H1 (cell line): Measurements from ENCODE around the gene ULBP1. TPM values are rescaled to one million over a fixed set of nuclear protein-coding genes. Genes with fewer than 3 reads are reported as not detected.
"Not testable (repeated sequence)": the region's sequence is repeated elsewhere in the genome, so short reads cannot be mapped to it uniquely, and the experiment has no call there.

Source experiments
- CTCF ChIA-PET: fragments of 300-600 bp; sonication (Branson Sonifier 250); formaldehyde crosslinking; loops from one replicate; lab custom pipeline; 2021; ENCODE audit not compliant: partially characterized antibody; lab: Charles Lee
- POLR2A ChIA-PET: fragments of 300-600 bp; sonication (Branson Sonifier 250); formaldehyde crosslinking; loops from one replicate; lab custom pipeline; 2021; ENCODE audit warnings: inconsistent platforms; ENCODE audit not compliant: partially characterized antibody; lab: Charles Lee
- DNase-seq, 2 experiments: peaks; one replicate each; pipeline versions ENCODE4 v3.0.0 to v3.0.0-alpha.2; 2010 to 2022; ENCODE audit warnings: low spot score in 2 of 2, low read depth in 1 of 2, mixed read lengths in 1 of 2
- FAIRE-seq: peaks from 2 replicates; lab custom pipeline; 2011; peaks lifted over from hg19 to GRCh38; lab: Jason Lieb, UNC
- H2AFZ ChIP-seq: 2 replicates; pipeline ENCODE4 v1.8.1; 2012; ENCODE audit warnings: low read length, inconsistent platforms
- H2AK5ac ChIP-seq: 2 replicates; pipeline ENCODE4 v1.6.1; 2013; ENCODE audit warnings: low read depth, low read length
- H2BK120ac ChIP-seq: replicated peaks from 2 replicates; pipeline ENCODE3; 2013; ENCODE audit warnings: low read depth, low read length, inconsistent platforms
- H2BK12ac ChIP-seq: 2 replicates; pipeline ENCODE4 v1.6.1; 2013; ENCODE audit warnings: low read depth, low read length
- H2BK15ac ChIP-seq: 2 replicates; pipeline ENCODE4 v1.6.1; 2013; ENCODE audit warnings: low read length
- H2BK20ac ChIP-seq: 2 replicates; pipeline ENCODE4 v1.6.1; 2013; ENCODE audit warnings: low read length
- H2BK5ac ChIP-seq: 2 replicates; pipeline ENCODE4 v1.6.1; 2013; ENCODE audit warnings: low read depth, low read length
- H3K14ac ChIP-seq: 2 replicates; pipeline ENCODE4 v1.6.1; 2013; ENCODE audit warnings: inconsistent platforms; ENCODE audit not compliant: insufficient read length
- H3K18ac ChIP-seq: 2 replicates; pipeline ENCODE4 v1.6.1; 2013; ENCODE audit warnings: low read length; ENCODE audit errors: extremely low read depth
- H3K23ac ChIP-seq: 2 replicates; pipeline ENCODE4 v1.6.1; 2013; ENCODE audit warnings: inconsistent platforms; ENCODE audit not compliant: insufficient read length
- H3K23me2 ChIP-seq: 2 replicates; pipeline ENCODE4 v1.6.1; 2013; ENCODE audit warnings: low read depth, low read length
- H3K27ac ChIP-seq: 2 replicates; pipeline ENCODE4 v1.6.1; 2011; ENCODE audit warnings: low read depth, low read length, inconsistent platforms
- H3K27me3 ChIP-seq, 4 experiments: replicated peaks in 1 of 4; 1 replicate in 1 of 4; 2 replicates in 3 of 4; pipeline versions ENCODE4 v1.6.1 to v1.8.1; 2011 to 2013; ENCODE audit warnings: low read length in 3 of 4, mild to moderate bottlenecking in 3 of 4, inconsistent platforms in 2 of 4, mixed read lengths in 2 of 4, moderate library complexity in 1 of 4; ENCODE audit not compliant: control insufficient read depth in 3 of 4, insufficient read depth in 3 of 4; ENCODE audit errors: extremely low read depth in 1 of 4
- H3K36me3 ChIP-seq, 4 experiments: 2 replicates each; pipeline versions ENCODE4 v1.6.1 to v1.8.1; 2011 to 2013; ENCODE audit warnings: mild to moderate bottlenecking in 4 of 4, low read length in 3 of 4, moderate library complexity in 2 of 4, control low read depth in 1 of 4, inconsistent platforms in 1 of 4; ENCODE audit not compliant: insufficient read depth in 4 of 4, control insufficient read depth in 2 of 4
- H3K4ac ChIP-seq: replicated peaks from 2 replicates; pipeline ENCODE3; 2013; ENCODE audit warnings: low read length, low read depth, mixed read lengths, inconsistent platforms; ENCODE audit not compliant: insufficient read length
- H3K4me1 ChIP-seq, 4 experiments: replicated peaks in 1 of 4; 1 replicate in 1 of 4; 2 replicates in 3 of 4; pipeline versions ENCODE4 v1.6.1 to v1.8.1; 2011 to 2013; ENCODE audit warnings: low read length in 3 of 4, inconsistent platforms in 2 of 4, mixed read lengths in 1 of 4; ENCODE audit not compliant: insufficient read depth in 4 of 4, control insufficient read depth in 3 of 4
- H3K4me2 ChIP-seq, 2 experiments: 2 replicates each; pipeline versions ENCODE4 v1.6.1 to v1.8.1; 2011 to 2013; ENCODE audit warnings: low read depth in 2 of 2, low read length in 2 of 2, control low read depth in 1 of 2, inconsistent platforms in 1 of 2, mild to moderate bottlenecking in 1 of 2; ENCODE audit not compliant: insufficient read depth in 1 of 2
- H3K4me3 ChIP-seq, 4 experiments: fragments of 200-600, 300-600 bp in 1 of 4; sonication (generic), shearing (Covaris generic), sonication (Bioruptor Twin) in 1 of 4; 2 replicates each; pipeline versions ENCODE4 v1.5.1 to v1.8.1; 2011 to 2016; ENCODE audit warnings: low read length in 4 of 4, low read depth in 3 of 4, control low read depth in 2 of 4, inconsistent platforms in 2 of 4, mild to moderate bottlenecking in 2 of 4, mixed read lengths in 1 of 4, moderate library complexity in 1 of 4; ENCODE audit not compliant: insufficient read depth in 2 of 4; ENCODE audit errors: extremely low read depth in 1 of 4
- H3K56ac ChIP-seq: replicated peaks from 2 replicates; pipeline ENCODE3; 2013; ENCODE audit warnings: low read depth, mild to moderate bottlenecking, mixed read lengths, low read length, inconsistent platforms; ENCODE audit not compliant: insufficient read length
- H3K79me1 ChIP-seq: 2 replicates; pipeline ENCODE4 v1.6.1; 2013; ENCODE audit warnings: low read depth, low read length, control low read depth
- H3K79me2 ChIP-seq, 2 experiments: 2 replicates each; pipeline versions ENCODE4 v1.6.1 to v1.8.1; 2012 to 2013; ENCODE audit warnings: low read length in 2 of 2, mild to moderate bottlenecking in 2 of 2, inconsistent platforms in 1 of 2; ENCODE audit not compliant: insufficient read depth in 2 of 2, control insufficient read depth in 1 of 2
- H3K9ac ChIP-seq, 4 experiments: replicated peaks in 1 of 4; 1 replicate in 1 of 4; 2 replicates in 3 of 4; pipeline versions ENCODE4 v1.6.1 to v1.8.1; 2011 to 2013; ENCODE audit warnings: low read depth in 3 of 4, low read length in 3 of 4, control low read depth in 2 of 4, mild to moderate bottlenecking in 2 of 4, moderate library complexity in 2 of 4, inconsistent platforms in 1 of 4; ENCODE audit errors: extremely low read depth in 1 of 4
- H3K9me3 ChIP-seq, 2 experiments: 2 replicates each; pipeline versions ENCODE4 v1.6.1 to v1.8.1; 2012 to 2013; ENCODE audit warnings: mild to moderate bottlenecking in 2 of 2, moderate library complexity in 2 of 2, control low read depth in 1 of 2, inconsistent platforms in 1 of 2, low read depth in 1 of 2, low read length in 1 of 2, mixed read lengths in 1 of 2; ENCODE audit not compliant: insufficient read depth in 2 of 2
- H4K20me1 ChIP-seq, 2 experiments: replicated peaks in 1 of 2; 2 replicates each; pipeline versions ENCODE3 to v1.8.1; 2011 to 2013; ENCODE audit warnings: inconsistent platforms in 2 of 2, low read length in 2 of 2, mild to moderate bottlenecking in 1 of 2; ENCODE audit not compliant: insufficient read depth in 2 of 2, control insufficient read depth in 1 of 2
- H4K5ac ChIP-seq: 2 replicates; pipeline ENCODE4 v1.6.1; 2013; ENCODE audit warnings: low read length, low read depth, mixed read lengths, inconsistent platforms; ENCODE audit not compliant: insufficient read length
- H4K8ac ChIP-seq: 2 replicates; pipeline ENCODE4 v1.8.0; 2013; ENCODE audit warnings: mild to moderate bottlenecking, moderate library complexity, low read length, inconsistent platforms; ENCODE audit not compliant: insufficient read depth; ENCODE audit errors: extremely low read depth
- H4K91ac ChIP-seq: replicated peaks from 2 replicates; pipeline ENCODE3; 2013; ENCODE audit warnings: low read length, mixed read lengths, inconsistent platforms; ENCODE audit not compliant: insufficient read length
- WGBS, 2 experiments: shearing (Covaris generic) in 1 of 2; methylation state at CpG; one replicate each; pipeline versions ENCODE4 v1.1.6 to v1.1.7; 2013 to 2015; ENCODE audit warnings: low lambda C conversion rate in 2 of 2, mixed read lengths in 2 of 2, inconsistent platforms in 1 of 2, low coverage in 1 of 2, missing lambda C conversion rate in 1 of 2; ENCODE audit not compliant: insufficient replicate concordance in 2 of 2, insufficient coverage in 1 of 2, insufficient read length in 1 of 2; ENCODE audit errors: extremely low coverage in 1 of 2, missing lambda C conversion rate in 1 of 2; 5-methylcytosine and 5-hydroxymethylcytosine counted together
- polyA plus RNA-seq, 7 experiments: library from polyadenylated mRNA; depleted of rRNA in 3 of 7; stranded (reverse) in 5 of 7; unstranded in 2 of 7; fragments of >200 nt in 5 of 7; fragments of 200-250 nt in 2 of 7; gene quantifications; 1 replicate in 5 of 7; 2 replicates in 1 of 7; 4 replicates in 1 of 7; pipeline versions ENCODE4 v1.2.1 to v1.2.3, GENCODE V29; 2011 to 2013; ENCODE audit warnings: missing spikeins in 2 of 7, mixed read lengths in 2 of 7
- total RNA-seq: library from RNA; stranded (reverse); fragmentation: NEBNext Ultra II Directional; extraction: Animal tissue kit (Norgen Biotek cat#: 25700); gene quantifications from 2 replicates; pipeline ENCODE4 v1.2.1, GENCODE V29; 2021

Gene ULBP1
- total and polyA plus RNA-seq, 2 of the 8 experiments (the other 6 are each of a cell fraction or from before 2014, with no cell fraction given), result 0.32 to 0.60 TPM

- H2BK120ac ChIP-seq, H4K5ac ChIP-seq, H3K23me2 ChIP-seq, H3K56ac ChIP-seq, H3K79me2 ChIP-seq, H2AK5ac ChIP-seq, DNase-seq, H3K36me3 ChIP-seq, H2BK15ac ChIP-seq, H2BK20ac ChIP-seq, H4K91ac ChIP-seq, H3K79me1 ChIP-seq, H3K23ac ChIP-seq, H3K14ac ChIP-seq, POLR2A ChIA-PET, H2AFZ ChIP-seq, H2BK5ac ChIP-seq, CTCF ChIA-PET, H3K27ac ChIP-seq, H2BK12ac ChIP-seq, H4K20me1 ChIP-seq, H3K4me2 ChIP-seq, H3K4me3 ChIP-seq, H3K18ac ChIP-seq, H3K9me3 ChIP-seq, H4K8ac ChIP-seq, H3K4ac ChIP-seq, H3K9ac ChIP-seq, FAIRE-seq: not testable (repeated sequence)
- H3K27me3 ChIP-seq, result peaks cover 34 to 72% (median 55%) of the 10 kb centered on the region in 4 experiments
- peaks cover 0 to 20% (median 16%) of the 10 kb centered on the region in 4 experiments; a peak in 5 of 7 replicates for H3K4me1 ChIP-seq
- WGBS, 2 experiments, result 70% methylated on average over 2 of the region's 2 CpGs; no CpG with 5 or more reads in 1 of the 2 experiments
Measured at GRCh38 chr6:149967999-149968398, 4.3 kb downstream of the ULBP1 start.

- POLR2A ChIA-PET, H4K8ac ChIP-seq, H4K5ac ChIP-seq, H3K23ac ChIP-seq, H2AFZ ChIP-seq, H3K56ac ChIP-seq, FAIRE-seq, H3K36me3 ChIP-seq, H3K79me2 ChIP-seq, H3K9ac ChIP-seq, H3K27ac ChIP-seq, H2BK20ac ChIP-seq, H2BK120ac ChIP-seq, H3K79me1 ChIP-seq, H3K9me3 ChIP-seq, H3K4me2 ChIP-seq, H3K18ac ChIP-seq, H2BK15ac ChIP-seq, H2BK12ac ChIP-seq, H3K4me3 ChIP-seq, H2AK5ac ChIP-seq, H4K91ac ChIP-seq, H3K4ac ChIP-seq, H3K14ac ChIP-seq, H4K20me1 ChIP-seq, H3K23me2 ChIP-seq, H2BK5ac ChIP-seq: not testable (repeated sequence)
- Histone ChIP-seq H3K27me3 (peaks cover 34 to 62% (median 50%) of the 10 kb centered on the region in 4 experiments), H3K4me1 (peaks cover 0 to 18% (median 14%) of the 10 kb centered on the region in 4 experiments; a peak in 5 of 7 replicates)
- WGBS, 2 experiments, result 71% methylated on average over 2 of the region's 2 CpGs; no CpG with 5 or more reads in 1 of the 2 experiments
- CTCF ChIA-PET, result interaction anchor here (0.6 kb wide), 1 partner anchor 25 kb away, joined by 4 read pairs; no protein-coding TSS in a partner anchor
- DNase-seq, result peak in 1 of 2 experiments; percentile 30
Measured at GRCh38 chr6:149968909-149969308, 5.2 kb downstream of the ULBP1 start.
